Femur (tissue), 1 donor: Measurements from ENCODE around the gene CCDC112.
A peak's percentile ranks its signal among the peaks of the same experiment; 100 is the strongest.

Source experiments
- DNase-seq: peaks from one replicate; pipeline ENCODE4 v3.0.0-alpha.2; 2017

The CCDC112 gene

DNA sequence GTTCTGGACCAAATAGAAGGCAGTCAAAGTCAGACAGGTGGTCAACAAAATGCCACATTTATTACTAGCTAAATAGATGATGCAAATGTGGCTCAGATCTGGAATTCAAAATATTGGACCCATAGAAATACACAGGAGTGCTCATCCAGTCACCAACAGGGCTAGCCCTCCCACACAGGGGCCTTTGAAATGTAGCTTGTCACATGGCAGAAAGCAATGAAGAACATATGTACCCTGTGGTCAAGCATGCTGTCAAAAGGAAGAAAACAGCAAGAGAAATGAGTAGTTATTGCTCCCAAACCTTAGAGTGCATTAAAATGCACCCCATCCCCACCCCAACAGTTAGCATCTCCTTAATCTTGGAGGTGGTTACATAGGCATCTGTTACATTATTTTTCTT, 20.9 kb upstream of the CCDC112 start:
- DNase-seq = no peak

- no peak for DNase-seq
Measured at GRCh38 chr5:115313632-115314031, 17.2 kb upstream of the CCDC112 start.

GRCh38 chr5:115313052-115313451, 16.6 kb upstream of the CCDC112 start:
- no peak for DNase-seq

GRCh38 chr5:115309751-115310370, 13.4 kb upstream of the CCDC112 start:
- no peak for DNase-seq

DNA sequence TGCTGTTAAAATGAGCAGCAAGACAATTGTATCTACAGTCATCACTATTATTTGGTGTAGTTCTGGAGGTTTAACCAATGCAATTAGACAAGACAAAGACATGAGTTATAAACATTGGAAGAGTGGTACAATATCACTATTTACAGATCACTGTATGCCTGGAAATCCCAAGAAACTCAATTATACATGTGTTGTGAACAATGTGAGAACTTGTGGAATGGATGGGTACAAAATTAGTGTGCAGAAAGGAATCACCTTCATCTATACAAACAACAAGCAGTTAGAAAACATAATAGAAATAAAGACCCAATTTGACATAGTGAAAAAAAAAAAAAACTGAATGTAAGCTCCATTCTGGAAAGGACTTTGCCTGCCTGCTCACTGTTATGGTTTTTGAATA, 12.4 kb upstream of the CCDC112 start:
- DNase-seq = no peak

GRCh38 chr5:115306011-115306536, 9.6 kb upstream of the CCDC112 start:
- DNase-seq = no peak

- no peak for DNase-seq
Measured at GRCh38 chr5:115304496-115304895, 8.0 kb upstream of the CCDC112 start.

DNA sequence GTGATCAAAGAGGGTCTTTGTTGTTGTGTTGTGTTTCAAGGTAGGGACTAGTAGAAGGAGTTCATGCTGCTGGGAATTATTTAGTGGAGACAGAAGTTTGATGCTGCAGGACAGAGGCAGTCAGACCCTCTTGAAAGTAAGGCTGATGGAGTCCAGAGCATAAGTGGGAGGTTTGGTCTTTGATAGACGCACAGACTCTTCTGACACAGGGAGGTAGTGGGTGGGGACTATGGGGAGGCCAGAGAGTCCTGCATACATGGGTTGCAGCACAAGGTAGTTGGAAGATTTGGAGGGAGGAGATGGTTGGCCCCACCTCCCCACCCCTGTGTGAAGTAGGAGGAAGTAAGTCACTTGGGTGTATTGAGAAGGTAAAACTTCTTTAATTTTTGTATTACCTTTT, 2.4 kb upstream of the CCDC112 start:
- no peak for DNase-seq

- no peak for DNase-seq
Measured at GRCh38 chr5:115297031-115297430, 577 bp upstream of the CCDC112 start.

- no peak for DNase-seq
Measured at GRCh38 chr5:115295777-115296123, 704 bp downstream of the CCDC112 start.

- DNase-seq = no peak
Measured at GRCh38 chr5:115291397-115291796, 5.1 kb downstream of the CCDC112 start.

DNA sequence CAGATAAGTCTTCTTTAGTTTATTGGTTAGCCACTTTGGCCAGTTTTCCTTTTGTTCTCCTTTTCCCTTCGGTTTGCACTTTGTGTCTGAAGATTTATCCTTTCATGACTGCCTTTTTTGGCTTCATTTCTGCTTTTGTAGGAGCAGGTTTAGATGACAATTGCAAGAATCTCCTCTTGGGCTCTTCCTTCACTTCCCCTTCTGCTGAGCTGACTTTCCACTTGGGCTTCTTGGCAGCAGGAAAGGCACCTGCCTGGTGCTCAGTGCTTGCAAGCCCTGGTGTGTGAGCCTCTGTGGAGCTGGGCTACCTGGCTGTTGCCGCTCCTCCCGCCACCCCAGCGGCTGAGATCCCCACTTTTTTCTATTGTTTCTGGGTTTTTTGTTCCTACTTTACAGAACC, 7.3 kb downstream of the CCDC112 start:
- DNase-seq = no peak

DNA sequence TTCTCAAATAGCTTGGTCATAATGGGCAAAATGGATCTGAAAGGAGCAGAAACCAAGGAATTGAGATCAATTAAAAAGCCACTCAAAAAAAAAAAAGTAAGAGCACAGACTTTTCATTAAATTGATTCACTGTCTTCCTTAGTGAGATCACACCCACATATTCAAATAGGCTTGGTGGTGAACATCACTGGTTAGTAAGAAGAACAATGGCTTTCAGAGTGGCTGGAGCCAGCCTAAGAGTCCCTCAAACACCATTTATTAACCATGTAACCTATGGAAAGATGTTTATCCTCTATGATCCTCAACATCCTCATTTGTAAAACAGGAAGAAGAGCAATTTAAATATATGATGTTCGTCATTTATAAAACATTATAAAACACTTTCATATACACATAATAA, 12.4 kb downstream of the CCDC112 start:
- DNase-seq = no peak

- DNase-seq = no peak
Measured at GRCh38 chr5:115282131-115282530, 14.3 kb downstream of the CCDC112 start.

- no peak for DNase-seq
Measured at GRCh38 chr5:115274584-115274983, 21.9 kb downstream of the CCDC112 start.

DNA sequence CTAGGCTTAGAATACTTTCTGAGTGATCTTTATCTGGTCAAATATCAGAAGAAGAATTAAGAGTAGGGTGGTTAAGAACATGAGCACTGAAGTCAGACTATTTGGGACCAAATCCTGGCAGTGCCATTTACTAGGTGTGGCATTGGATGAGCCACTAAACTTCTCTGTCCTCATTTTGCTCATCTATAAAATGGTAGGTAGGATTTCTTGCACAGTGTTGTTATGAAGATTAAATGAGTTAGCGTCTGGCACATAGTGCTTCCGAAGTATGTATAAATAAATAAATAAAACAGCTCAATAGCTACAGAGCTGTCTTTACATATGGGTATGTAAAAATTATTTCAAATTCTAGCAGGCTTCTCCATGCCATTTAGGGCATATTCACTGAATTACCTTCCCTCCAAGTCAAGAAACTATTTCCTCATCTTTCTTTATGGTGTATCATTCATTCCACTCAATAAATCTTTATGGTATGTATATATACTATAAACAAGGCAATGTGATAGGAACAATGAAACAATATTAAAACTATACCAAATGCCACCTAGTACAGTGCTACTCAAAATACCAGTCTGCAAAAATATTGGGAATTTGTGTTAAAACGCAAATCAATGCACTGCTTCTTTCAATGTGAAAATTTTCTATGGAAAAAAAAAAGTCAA, 24.0 kb downstream of the CCDC112 start:
- no peak for DNase-seq

DNA sequence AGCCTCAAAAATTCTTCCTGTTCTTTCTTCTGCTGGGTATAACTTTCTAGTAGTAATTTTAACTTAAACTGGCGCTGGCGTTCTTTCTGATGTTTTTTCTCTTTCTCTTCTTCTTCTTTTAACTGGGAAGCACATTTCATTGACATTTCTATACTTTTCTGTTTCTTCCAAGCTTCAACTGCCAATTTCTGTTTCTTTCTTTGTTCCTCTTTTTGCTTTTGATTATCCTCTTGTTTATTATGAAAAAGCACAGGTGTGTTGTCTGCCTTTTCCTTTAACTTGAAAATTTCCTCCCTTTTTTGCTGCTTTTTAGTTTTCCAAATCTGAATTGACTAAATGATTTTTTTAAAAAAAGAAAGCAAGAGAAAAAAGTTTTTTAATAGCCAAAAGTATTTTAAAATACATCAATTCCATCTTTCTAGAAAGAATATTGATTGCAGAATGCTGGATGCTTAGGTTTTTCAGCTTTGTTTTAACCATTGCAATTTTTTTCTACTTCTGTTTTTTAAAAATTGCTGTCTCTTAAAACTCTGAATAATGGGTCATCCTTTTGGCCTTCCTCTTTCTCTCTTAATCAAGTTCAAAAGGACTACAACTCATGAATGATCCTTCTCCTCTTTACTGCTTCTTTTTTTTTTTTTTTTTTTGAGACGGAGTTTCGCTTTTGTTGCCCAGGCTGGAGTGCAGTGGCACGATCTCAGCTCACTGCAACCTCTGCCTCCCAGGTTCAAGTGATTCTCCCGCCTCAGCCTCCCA, 25.0 kb downstream of the CCDC112 start:
- DNase-seq = no peak

- no peak for DNase-seq
Measured at GRCh38 chr5:115267617-115268016, 28.8 kb downstream of the CCDC112 start.

GRCh38 chr5:115265220-115265619, 31.2 kb downstream of the CCDC112 start:
- DNase-seq = no peak

GRCh38 chr5:115264786-115265185, 31.7 kb downstream of the CCDC112 start:
- no peak for DNase-seq

- DNase-seq = no peak
Measured at GRCh38 chr5:115263078-115263380, 33.4 kb downstream of the CCDC112 start.

GRCh38 chr5:115262321-115263077, 34.0 kb downstream of the CCDC112 start, which contains the start of gene PGGT1B:
TSS of gene PGGT1B (minus strand) at chr5:115262877. CDS start at chr5:115262851, 26 bp downstream.
- DNase-seq = peak; percentile 87

DNA sequence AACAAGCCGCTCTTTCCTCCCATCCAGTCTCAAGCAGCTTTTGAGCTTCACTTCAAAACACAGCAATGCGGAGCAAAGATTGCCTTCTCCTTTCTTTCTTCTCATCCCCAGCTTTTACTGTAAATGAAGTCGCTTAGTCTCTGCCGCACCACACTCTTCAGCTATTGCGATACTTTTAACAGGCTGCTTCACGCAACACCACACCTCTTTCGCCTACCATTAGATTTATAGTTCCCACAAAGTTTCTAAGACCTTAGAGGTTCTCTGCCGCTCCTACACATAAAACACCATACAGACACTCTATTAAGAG, 34.5 kb downstream of the CCDC112 start:
- DNase-seq = no peak

DNA sequence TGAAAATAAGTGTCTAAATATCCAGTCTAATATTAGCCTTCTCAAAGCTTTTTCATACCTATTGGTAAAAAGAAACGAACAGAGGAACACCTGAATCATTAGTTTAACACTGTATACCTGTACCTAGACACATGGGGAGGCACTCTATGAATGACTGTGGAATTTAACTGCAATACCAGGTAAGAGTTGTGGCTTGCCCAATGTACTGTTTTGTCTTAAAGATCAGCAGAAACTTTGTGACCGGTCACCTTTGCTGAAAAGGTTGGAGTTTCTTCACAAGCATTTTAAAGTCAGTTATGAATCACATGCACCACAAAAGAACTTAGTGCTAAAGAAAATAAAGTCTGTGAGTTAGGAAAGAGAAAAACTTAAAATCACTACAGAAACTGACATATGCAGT, 36.2 kb downstream of the CCDC112 start:
- no peak for DNase-seq
